Neural cell (in vitro differentiated cells): ENCODE measurements around the gene C2. TPM values are rescaled to one million over a fixed set of nuclear protein-coding genes. Genes with fewer than 3 reads are reported as not detected.

Source experiments
- H2AFZ ChIP-seq: fragments of 200-600, 300-800 bp; sonication (generic), shearing (Covaris generic); 2 replicates; pipeline ENCODE4 v1.6.0; 2014; ENCODE audit warnings: low read depth, mild to moderate bottlenecking, antibody characterized with exemption, low read length, moderate library complexity
- H3F3A ChIP-seq: fragments of 200-600 bp; shearing (Covaris generic); 2 replicates; pipeline ENCODE4 v1.6.1; 2016; ENCODE audit warnings: mild to moderate bottlenecking, moderate library complexity, mixed read lengths, antibody characterized with exemption, low read length; ENCODE audit not compliant: insufficient read depth, poor library complexity, severe bottlenecking
- H3K27ac ChIP-seq: fragments of 200-600, 300-800 bp; sonication (generic), shearing (Covaris generic); 2 replicates; pipeline ENCODE4 v1.5.1; 2014; ENCODE audit warnings: mild to moderate bottlenecking, low read length, moderate library complexity
- H3K27me3 ChIP-seq: fragments of 300-800, 200-600 bp; sonication (generic), shearing (Covaris generic); 2 replicates; pipeline ENCODE4 v1.6.0; 2014; ENCODE audit warnings: mild to moderate bottlenecking, low read depth, low read length, moderate library complexity; ENCODE audit not compliant: insufficient read depth
- H3K36me3 ChIP-seq: fragments of 300-800, 200-600 bp; sonication (generic), shearing (Covaris generic); 2 replicates; pipeline ENCODE4 v1.5.1; 2014; ENCODE audit warnings: mild to moderate bottlenecking, antibody characterized with exemption, low read length, moderate library complexity; ENCODE audit not compliant: insufficient read depth
- H3K4me2 ChIP-seq: fragments of 300-800, 200-600 bp; sonication (generic), shearing (Covaris generic); 2 replicates; pipeline ENCODE4 v1.6.0; 2014; ENCODE audit warnings: mild to moderate bottlenecking, low read length
- H3K4me3 ChIP-seq: fragments of 300-800, 200-600 bp; sonication (generic), shearing (Covaris generic); 2 replicates; pipeline ENCODE4 v1.5.1; 2014; ENCODE audit warnings: mild to moderate bottlenecking, low read length, moderate library complexity
- H3K79me2 ChIP-seq: fragments of 200-600 bp; shearing (Covaris generic); replicated peaks from 2 replicates; pipeline ENCODE4 v1.6.0; 2014; ENCODE audit warnings: mild to moderate bottlenecking, low read length, moderate library complexity; ENCODE audit not compliant: insufficient read depth
- H3K9ac ChIP-seq: fragments of 300-800, 200-600 bp; sonication (generic), shearing (Covaris generic); 2 replicates; pipeline ENCODE4 v1.6.1; 2016; ENCODE audit warnings: mild to moderate bottlenecking, low read length, mixed read lengths
- H3K9me2 ChIP-seq: fragments of 200-600 bp; shearing (Covaris generic); 2 replicates; pipeline ENCODE4 v1.6.1; 2016; ENCODE audit warnings: mild to moderate bottlenecking, low read length, mixed read lengths; ENCODE audit not compliant: insufficient read depth
- H3K9me3 ChIP-seq: fragments of 200-600, 300-800 bp; sonication (generic), shearing (Covaris generic); 2 replicates; pipeline ENCODE4 v1.6.1; 2016; ENCODE audit warnings: mild to moderate bottlenecking, mixed run types, low read length, moderate library complexity, mixed read lengths
- H4K20me1 ChIP-seq: fragments of 200-600 bp; shearing (Covaris generic); 2 replicates; pipeline ENCODE4 v1.6.1; 2016; ENCODE audit warnings: mild to moderate bottlenecking, mixed run types; ENCODE audit not compliant: insufficient read depth
- CTCF ChIP-seq: fragments of 450-650 bp; IDR thresholded peaks from 2 replicates; pipeline ENCODE4 v1.5.1; 2014; ENCODE audit warnings: antibody characterized with exemption, mild to moderate bottlenecking, moderate library complexity; ENCODE audit not compliant: poor library complexity, severe bottlenecking
- EP300 ChIP-seq: fragments of 450-650 bp; conservative IDR thresholded peaks from 2 replicates; pipeline ENCODE4 v1.6.1; 2014; ENCODE audit warnings: antibody characterized with exemption, mild to moderate bottlenecking, moderate library complexity; ENCODE audit not compliant: poor library complexity, severe bottlenecking
- EZH2 ChIP-seq: fragments of 200-600, 300-800 bp; shearing (Covaris generic), sonication (generic); IDR thresholded peaks from 2 replicates; pipeline ENCODE4 v1.6.1; 2014; ENCODE audit warnings: antibody characterized with exemption, low read length, borderline replicate concordance, mild to moderate bottlenecking; ENCODE audit not compliant: insufficient read depth, poor library complexity, severe bottlenecking
- MXI1 ChIP-seq: fragments of 450-650 bp; conservative IDR thresholded peaks from 2 replicates; pipeline ENCODE4 v1.6.1; 2014; ENCODE audit warnings: antibody characterized with exemption, mild to moderate bottlenecking; ENCODE audit not compliant: poor library complexity, severe bottlenecking
- POLR2AphosphoS5 ChIP-seq: IDR thresholded peaks from 2 replicates; pipeline ENCODE4 v1.6.1; 2012
- RAD21 ChIP-seq: fragments of 450-650 bp; conservative IDR thresholded peaks from 2 replicates; pipeline ENCODE4 v1.6.1; 2014; ENCODE audit warnings: antibody characterized with exemption, mild to moderate bottlenecking, moderate library complexity
- REST ChIP-seq: IDR thresholded peaks from 2 replicates; pipeline ENCODE4 v1.6.1; 2012; ENCODE audit warnings: borderline replicate concordance
- SMC3 ChIP-seq: fragments of 450-650 bp; conservative IDR thresholded peaks from 2 replicates; pipeline ENCODE4 v1.6.1; 2014; ENCODE audit warnings: antibody characterized with exemption, mild to moderate bottlenecking, moderate library complexity; ENCODE audit not compliant: poor library complexity
- TAF1 ChIP-seq: IDR thresholded peaks from 2 replicates; pipeline ENCODE4 v1.6.1; 2012; ENCODE audit warnings: low read depth
- polyA plus RNA-seq: library from polyadenylated mRNA; depleted of rRNA; stranded (reverse); fragments of >200 nt; gene quantifications from 2 replicates; pipeline ENCODE4 v1.2.3, GENCODE V29; 2014

The C2 gene
- polyA plus RNA-seq, 1 donor from 2014 or later = 1.2 TPM

GRCh38 chr6:31886541-31886991, 41.0 kb upstream of the C2 start:
- no peaks in the 10 kb centered on the region for H3K79me2 ChIP-seq
- TF ChIP-seq EP300 (no peak), CTCF (no peak), RAD21 (no peak), EZH2 (no peak), POLR2AphosphoS5 (no peak), REST (no peak)
- no peak overlapping the region for H3K9ac ChIP-seq
- H3K27me3 ChIP-seq = no peaks in the 10 kb centered on the region
- H4K20me1 ChIP-seq = no peaks in the 10 kb centered on the region
- H3K36me3 ChIP-seq = no peaks in the 10 kb centered on the region
- no peak overlapping the region for H3K27ac ChIP-seq
- H2AFZ ChIP-seq = no peak overlapping the region
- H3F3A ChIP-seq = no peaks in the 10 kb centered on the region
- no peak overlapping the region for H3K4me3 ChIP-seq
- H3K9me2 ChIP-seq = no peaks in the 10 kb centered on the region
- no peak overlapping the region for H3K4me2 ChIP-seq
- no peaks in the 10 kb centered on the region for H3K9me3 ChIP-seq

- H3K27ac ChIP-seq = no peak overlapping the region
- TF ChIP-seq TAF1 = no peak
- TF ChIP-seq EP300 = no peak
- no peak for TF ChIP-seq EZH2
- TF ChIP-seq RAD21 = no peak
- no peak for TF ChIP-seq CTCF
- TF ChIP-seq SMC3 = no peak
- TF ChIP-seq MXI1 = no peak
- TF ChIP-seq REST = no peak
- TF ChIP-seq POLR2AphosphoS5 = no peak
- H3K36me3 ChIP-seq = no peaks in the 10 kb centered on the region
- H2AFZ ChIP-seq = no peak overlapping the region
- no peaks in the 10 kb centered on the region for H3K9me3 ChIP-seq
- no peaks in the 10 kb centered on the region for H3K79me2 ChIP-seq
- H3K4me3 ChIP-seq = no peak overlapping the region
- no peaks in the 10 kb centered on the region for H3K27me3 ChIP-seq
- no peak overlapping the region for H3K9ac ChIP-seq
- H3K4me2 ChIP-seq = no peak overlapping the region
- no peaks in the 10 kb centered on the region for H3K9me2 ChIP-seq
- no peaks in the 10 kb centered on the region for H4K20me1 ChIP-seq
- H3F3A ChIP-seq = no peaks in the 10 kb centered on the region
Observed at GRCh38 chr6:31887173-31888007, 40.1 kb upstream of the C2 start.
